ENCODE data around the gene CEP20.

DNA sequence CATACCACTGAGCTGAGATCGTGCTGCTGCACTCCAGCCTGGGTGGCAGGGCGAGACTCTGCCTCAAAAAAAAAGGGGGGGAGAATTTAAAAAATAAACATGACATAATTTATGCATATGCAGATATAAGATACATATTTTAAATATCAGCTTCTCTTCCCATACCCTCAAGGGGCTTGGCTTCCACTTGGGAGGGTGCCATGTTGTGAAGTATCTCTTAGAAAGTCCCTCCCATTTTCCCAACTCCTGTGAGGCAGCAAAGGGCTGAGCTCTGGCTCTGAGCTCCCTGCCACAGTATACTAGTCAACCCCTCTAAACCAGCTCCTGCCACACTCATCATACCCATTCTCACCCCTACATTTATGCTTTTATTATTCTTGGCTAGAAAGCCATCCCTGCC is 71.0 kb downstream of the CEP20 start:
- TF ChIP-seq, protein P1, sequence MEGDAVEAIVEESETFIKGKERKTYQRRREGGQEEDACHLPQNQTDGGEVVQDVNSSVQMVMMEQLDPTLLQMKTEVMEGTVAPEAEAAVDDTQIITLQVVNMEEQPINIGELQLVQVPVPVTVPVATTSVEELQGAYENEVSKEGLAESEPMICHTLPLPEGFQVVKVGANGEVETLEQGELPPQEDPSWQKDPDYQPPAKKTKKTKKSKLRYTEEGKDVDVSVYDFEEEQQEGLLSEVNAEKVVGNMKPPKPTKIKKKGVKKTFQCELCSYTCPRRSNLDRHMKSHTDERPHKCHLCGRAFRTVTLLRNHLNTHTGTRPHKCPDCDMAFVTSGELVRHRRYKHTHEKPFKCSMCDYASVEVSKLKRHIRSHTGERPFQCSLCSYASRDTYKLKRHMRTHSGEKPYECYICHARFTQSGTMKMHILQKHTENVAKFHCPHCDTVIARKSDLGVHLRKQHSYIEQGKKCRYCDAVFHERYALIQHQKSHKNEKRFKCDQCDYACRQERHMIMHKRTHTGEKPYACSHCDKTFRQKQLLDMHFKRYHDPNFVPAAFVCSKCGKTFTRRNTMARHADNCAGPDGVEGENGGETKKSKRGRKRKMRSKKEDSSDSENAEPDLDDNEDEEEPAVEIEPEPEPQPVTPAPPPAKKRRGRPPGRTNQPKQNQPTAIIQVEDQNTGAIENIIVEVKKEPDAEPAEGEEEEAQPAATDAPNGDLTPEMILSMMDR (IDR thresholded peaks at IDR 0.05; ENCODE audit: control extremely low read depth in 1 of 3, insufficient read depth in 1 of 3, low read depth in 1 of 3, low read length in 3 of 3), result no peak
- TF ChIP-seq GTF2F1 (IDR thresholded peaks at IDR 0.05; ENCODE audit: borderline replicate concordance, low read depth, low read length), result no peak
- TF ChIP-seq, protein P2, sequence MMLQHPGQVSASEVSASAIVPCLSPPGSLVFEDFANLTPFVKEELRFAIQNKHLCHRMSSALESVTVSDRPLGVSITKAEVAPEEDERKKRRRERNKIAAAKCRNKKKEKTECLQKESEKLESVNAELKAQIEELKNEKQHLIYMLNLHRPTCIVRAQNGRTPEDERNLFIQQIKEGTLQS (IDR thresholded peaks at IDR 0.05; ENCODE audit: insufficient read depth, low read depth, low read length), result no peak
